Skeletal muscle cell (primary cell): Measurements from ENCODE around the gene IL1RAPL2.
"Not testable (repeated sequence)": the region's sequence is repeated elsewhere in the genome, so short reads cannot be mapped to it uniquely, and the experiment has no call there.

ENCODE experiments used
- DNase-seq: peaks from one replicate; pipeline ENCODE4 v3.0.0-alpha.2; 2010; ENCODE audit warnings: low read depth
- H3K4me3 ChIP-seq: 2 replicates; pipeline ENCODE4 v1.5.1; 2011; ENCODE audit warnings: low read depth, mild to moderate bottlenecking, control low read depth, low read length, moderate library complexity

The IL1RAPL2 gene

DNA sequence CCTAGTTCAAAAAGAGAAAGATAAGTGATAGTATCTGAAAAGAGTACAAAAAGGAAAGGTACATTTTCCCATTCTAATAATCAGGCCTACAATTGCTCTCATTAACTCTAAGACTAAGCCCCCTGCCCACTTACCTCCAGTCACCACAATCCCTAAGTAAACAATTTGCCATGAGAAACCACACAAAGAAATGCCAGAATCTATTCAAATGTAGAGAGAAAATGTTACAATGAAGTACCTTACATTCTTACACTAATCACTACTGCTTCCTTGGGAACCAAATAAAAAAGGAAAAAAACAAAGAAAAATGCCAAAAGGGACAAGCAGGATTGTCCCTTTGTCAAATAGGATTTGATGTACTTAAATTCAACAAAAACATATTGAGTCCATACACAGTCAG is 1068.2 kb downstream of the IL1RAPL2 start:
- no peak overlapping the region for H3K4me3 ChIP-seq
- no peak for DNase-seq

DNA sequence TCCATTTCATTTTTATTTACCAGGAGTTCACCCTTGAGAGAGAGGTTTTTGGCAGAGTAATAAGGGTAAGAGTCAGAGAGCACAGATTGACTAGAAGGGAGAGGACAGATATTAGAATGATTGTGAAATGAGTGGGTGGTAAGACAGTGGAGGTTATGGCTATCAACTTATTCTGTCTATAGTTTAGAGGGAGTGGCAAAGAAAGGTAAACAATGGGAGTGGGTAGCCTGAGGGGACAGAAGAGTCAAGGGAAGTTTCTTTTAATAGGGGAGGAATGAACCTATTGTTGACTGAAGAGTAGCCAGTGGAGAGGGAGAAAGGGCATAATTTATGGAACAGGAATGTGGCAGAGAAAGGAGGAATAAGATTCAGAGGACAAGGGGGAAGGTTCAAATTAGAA is 1069.8 kb downstream of the IL1RAPL2 start:
- DNase-seq, result no peak
- H3K4me3 ChIP-seq, result no peak overlapping the region

DNA sequence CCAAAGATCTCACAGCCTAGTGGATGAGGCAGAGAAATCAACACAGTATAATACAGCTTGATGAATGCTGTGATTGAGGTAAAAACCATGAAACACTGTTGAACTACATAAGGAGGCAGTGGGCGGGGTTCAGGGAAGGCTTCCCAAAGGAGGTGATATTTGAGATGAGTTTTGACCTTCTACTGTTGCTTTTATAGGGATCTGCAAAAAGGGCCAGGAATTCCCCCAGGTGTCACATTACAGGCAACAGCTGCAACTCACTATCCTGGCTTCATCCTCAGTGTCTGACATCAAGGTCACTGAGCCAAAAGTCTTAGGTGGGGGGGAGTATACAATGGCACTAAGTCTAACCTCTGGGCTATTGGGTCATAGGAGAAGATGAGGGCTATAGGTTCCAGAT is 1070.7 kb downstream of the IL1RAPL2 start:
- no peak overlapping the region for H3K4me3 ChIP-seq
- no peak for DNase-seq

DNA sequence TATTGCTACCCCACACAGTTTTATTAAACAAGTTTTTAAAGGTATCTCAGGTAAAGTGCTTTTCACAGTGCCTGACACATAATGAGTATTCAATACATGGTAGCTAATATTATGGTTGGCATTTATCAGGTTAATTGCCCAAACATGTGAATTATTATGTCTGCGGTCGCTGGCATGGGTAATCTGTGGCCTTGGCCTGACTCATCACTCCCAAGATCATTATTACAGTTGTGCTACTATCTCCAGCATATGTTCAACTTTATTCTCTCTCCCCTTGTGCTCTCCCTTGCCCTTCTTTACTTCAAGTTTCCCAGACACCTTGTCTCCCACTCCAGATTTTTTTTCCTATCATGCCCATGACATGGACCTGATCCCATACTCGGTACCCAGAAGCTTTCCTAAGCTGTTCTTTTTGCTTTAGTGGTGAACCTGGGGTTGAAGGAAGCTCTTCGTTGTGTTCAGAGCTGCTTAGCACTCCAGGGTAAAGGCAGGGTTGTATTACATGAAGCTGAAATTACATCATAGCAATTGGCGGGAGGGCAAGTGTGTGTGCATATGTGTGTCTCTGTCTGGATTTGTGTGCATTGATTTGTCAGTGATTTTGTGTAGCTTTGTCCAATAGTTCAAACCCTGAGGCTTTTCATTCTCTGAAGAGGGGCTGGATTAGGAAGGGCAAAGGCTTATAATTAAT is 1079.8 kb downstream of the IL1RAPL2 start:
- no peak for DNase-seq

DNA sequence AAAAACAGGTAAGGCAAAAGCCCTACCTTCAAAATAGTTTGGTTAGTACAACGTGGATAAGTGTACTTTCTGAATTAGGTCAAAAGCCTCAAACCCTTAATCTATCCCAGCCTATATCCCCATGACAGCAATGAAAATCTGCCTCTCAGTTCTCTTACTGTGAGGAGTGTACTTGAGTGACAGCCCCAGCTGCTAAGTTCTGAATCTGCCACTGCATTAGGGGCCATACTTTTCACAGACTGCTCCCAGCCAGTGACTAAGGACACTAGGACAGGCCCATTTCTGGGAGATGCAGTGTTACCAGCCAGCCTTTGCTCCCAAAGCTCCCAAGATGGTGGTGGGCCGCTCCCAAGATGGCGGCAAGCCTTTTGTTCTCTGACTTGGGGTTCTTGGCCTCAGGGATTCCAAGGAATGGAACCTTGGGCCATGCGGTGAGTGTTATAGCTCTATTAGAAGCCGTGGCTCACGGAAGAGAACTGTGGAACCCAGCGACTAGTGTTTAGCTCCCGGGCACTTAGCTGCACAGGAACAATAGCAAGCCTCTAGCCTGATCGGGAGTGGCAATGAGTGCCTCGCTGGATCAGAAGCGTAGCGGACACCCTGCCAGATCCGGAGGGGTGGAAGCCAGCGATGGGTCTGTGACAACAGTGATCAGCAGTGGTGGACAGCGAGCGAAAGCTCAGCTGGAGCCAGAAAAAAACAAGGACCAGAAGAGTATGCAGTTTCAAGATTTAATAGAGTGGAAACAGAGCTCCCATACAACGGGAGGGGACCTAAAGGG is 1080.8 kb downstream of the IL1RAPL2 start:
- DNase-seq, result no peak
- H3K4me3 ChIP-seq, result no peak overlapping the region

More for the DNA sequence above, 1079.8 kb downstream of the IL1RAPL2 start:
- H3K4me3 ChIP-seq, result no peak overlapping the region

DNA sequence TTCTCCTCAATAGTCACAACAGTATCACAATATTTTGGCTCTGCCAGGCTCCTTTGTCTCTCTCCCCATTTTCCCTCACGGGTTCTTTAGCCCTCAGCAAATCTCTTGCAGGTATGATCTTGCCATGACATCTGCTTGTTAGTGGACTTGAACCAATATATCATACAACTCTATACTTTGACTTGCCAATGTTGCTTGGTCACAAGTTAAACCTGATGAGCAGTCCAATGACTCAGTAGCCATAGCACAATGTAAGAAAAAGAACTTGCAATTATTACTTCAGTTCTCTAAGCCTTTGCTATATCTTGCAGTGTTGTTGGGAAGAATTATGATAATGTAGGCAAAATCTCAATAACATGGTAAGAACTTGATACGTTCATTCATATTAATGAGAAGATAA is 1081.8 kb downstream of the IL1RAPL2 start:
- no peak overlapping the region for H3K4me3 ChIP-seq
- no peak for DNase-seq

DNA sequence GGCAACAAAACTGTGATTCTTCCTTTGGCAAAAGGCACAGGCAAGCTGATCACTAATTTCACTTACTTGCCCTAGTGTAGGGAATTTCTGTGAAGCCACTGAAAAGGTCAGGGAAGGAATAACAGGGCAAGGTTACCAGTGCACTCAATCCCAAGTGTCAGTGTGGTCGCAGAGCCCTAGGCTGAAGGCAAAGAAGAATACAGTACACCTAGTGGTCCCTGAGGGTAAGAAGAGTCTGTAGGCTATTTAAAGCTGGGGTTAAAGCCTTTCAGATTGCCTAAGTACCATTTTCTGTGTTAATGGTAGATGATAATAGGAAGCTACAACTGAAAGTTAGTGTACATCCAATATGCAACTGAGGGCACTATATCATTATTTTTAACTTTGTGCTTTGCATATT is 1082.7 kb downstream of the IL1RAPL2 start:
- no peak overlapping the region for H3K4me3 ChIP-seq
- no peak for DNase-seq

DNA sequence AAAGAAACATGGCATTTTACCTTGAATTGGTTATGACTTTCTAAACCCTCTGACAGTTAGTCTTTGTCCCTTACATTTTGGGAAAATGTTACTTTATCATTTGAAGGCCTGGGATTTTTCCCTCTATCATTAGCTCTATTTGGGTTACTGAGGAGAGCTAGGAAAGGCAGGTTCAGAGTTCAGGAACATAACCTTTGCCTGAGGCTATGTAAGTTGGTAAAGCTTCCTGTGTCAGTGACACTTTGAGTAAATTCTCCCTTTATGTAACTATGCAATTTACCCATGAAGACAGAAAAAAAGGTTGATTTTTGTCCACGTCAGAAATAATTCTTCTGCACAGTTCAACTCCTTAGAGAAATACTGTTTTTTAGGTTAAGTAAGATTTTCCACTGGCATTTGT is 1084.6 kb downstream of the IL1RAPL2 start:
- H3K4me3 ChIP-seq, result no peak overlapping the region
- DNase-seq, result no peak

DNA sequence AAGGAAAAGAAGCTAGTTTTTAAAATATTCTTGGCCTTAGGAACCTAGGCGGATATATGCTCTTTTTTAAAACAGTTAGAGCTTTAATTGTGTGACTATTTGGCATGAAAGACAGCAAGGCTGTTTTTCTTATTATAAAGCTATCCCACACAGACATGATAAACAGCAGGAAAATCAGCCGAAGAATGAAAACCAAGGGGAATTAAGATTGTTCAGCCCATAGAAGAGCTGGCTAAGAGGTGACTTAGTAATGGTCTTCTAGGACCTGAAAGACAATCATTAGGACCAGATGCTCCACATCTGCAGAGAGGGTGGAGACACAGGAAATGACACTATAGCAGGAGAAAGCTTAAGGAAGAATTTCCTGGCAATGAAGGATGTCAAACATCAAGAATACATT is 1085.0 kb downstream of the IL1RAPL2 start:
- H3K4me3 ChIP-seq, result no peak overlapping the region
- DNase-seq, result no peak

DNA sequence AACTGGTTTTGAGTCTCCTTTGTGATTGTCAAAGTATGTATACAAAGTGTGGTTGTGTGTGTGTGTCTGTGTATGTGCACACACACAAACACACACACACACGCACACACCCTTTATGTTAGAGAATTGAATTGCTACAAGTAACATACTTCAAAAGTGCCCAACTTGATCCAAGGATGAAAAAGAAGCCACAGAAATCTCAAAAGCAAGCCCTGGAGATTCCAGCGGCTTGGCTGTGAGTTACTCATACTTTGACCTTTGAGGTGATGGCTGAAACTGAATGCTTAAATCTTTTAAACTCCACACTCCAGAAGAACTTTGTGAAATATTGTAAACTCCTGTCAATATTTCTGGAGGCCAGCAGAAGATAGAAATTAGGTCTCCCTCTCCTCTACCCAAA is 1087.9 kb downstream of the IL1RAPL2 start:
- DNase-seq, result no peak
- H3K4me3 ChIP-seq, result no peak overlapping the region

DNA sequence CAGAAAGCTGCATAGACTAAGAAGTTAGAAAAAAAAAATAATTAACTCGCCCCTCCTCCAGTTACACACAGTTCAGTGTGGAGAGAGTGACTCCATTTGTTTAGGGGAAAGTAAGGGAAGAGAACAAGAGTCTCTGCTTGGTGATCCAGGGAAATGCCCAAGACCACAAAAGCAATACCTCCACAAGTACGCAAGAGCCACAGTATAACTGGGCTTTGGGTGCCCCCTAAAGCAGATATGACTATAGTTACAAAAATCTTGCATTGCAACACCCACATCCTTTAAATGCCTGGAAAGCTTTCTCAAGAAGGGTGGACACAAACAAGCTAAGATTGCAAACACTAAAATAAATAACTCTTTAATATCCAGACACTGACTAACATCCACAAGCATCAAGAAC is 1092.1 kb downstream of the IL1RAPL2 start:
- no peak overlapping the region for H3K4me3 ChIP-seq
- DNase-seq, result no peak

DNA sequence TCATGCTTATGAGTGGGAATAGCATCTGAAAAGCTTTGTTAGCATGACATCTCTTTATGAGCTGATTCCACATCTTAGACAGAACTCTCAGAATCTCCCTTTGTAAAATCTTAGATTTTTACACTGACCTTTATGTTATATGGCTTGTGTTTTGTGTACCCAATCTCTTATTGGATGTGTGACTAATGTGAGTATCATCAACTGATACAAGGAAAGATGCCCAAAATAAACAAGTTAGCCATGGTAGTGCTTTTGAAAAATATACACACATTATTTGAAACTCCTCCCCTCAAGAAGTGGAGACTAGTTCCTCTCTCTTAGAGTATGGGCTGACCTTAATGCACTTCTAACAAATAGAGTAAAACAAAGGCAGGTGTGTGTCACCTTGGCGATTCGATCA is 1096.2 kb downstream of the IL1RAPL2 start:
- DNase-seq, result no peak
- H3K4me3 ChIP-seq, result no peak overlapping the region

DNA sequence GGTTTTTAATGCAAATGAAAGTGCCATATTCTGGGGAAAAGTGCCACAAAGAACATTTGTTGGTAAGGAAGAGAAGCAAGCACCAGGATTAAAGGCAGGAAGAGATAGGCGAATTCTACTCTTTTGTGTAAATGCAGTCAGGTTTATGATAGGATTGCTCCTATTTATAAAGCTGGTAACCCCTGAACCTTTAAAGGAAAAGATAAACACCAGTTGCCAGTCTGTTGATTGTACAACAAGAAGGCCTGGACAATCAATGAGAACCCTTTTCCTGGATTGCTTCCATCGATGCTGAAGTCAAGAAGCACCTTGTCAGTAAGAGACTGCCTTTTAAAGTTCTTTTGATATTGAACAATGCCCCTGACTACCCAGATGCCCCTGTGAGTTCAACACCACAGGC is 1098.2 kb downstream of the IL1RAPL2 start:
- H3K4me3 ChIP-seq, result no peak overlapping the region
- DNase-seq, result no peak

DNA sequence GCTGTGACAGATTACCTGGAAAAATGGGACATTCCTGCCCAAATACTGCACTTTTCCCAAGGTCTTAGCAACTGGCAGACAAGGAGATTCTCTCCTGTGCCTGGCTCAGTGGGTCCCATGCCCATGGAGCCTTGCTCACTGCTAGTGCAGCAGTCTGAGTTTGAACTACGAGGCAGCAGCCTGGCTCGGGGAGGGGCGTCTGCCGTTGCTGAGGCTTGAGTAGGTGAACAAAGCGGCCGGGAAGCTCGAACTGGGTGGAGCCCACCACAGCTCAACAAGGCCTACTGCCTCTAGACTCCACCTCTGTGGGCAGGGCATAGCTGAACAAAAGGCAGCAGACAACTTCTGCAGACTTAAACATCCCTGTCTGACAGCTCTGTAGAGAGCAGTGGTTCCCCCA is 1118.3 kb downstream of the IL1RAPL2 start:
- DNase-seq, H3K4me3 ChIP-seq: not testable (repeated sequence)

DNA sequence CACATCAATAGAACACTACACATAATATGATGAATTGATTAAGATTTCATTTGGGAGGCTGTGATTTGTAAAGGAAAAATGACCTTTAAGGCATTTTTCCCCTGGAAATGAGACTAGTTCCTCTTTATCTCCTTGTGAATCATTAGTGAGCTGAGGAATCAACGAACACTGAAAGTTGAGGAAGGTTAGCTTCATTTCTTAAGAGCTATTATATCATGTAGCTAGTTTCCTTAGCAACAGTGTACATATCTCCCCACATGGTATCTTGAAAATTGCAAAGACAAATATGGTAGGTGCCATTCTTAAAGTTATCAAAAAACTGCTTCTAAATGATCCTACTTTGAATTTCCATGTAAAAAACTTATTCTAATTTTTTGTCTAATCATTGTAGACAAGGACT is 1128.8 kb downstream of the IL1RAPL2 start:
- DNase-seq, result no peak
- no peak overlapping the region for H3K4me3 ChIP-seq

DNA sequence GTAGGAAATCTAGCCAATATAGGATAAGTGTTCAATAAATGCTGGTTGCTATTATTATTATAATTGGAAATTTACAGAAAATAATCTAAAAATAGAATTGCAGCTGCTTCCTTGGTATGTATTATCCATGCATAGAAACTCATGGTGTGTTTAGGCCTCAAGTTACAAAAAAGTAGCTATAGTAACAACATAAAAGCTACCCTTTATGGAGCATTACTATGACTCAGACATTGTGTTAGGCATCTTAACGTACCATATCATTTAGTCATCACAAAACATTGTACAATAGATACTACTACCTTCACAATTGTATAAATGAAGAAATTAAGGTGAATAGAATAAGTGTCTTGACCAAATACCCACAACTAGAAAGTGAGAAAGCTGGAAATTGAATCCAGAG is 1129.5 kb downstream of the IL1RAPL2 start:
- no peak overlapping the region for H3K4me3 ChIP-seq
- peak; percentile 50 for DNase-seq

DNA sequence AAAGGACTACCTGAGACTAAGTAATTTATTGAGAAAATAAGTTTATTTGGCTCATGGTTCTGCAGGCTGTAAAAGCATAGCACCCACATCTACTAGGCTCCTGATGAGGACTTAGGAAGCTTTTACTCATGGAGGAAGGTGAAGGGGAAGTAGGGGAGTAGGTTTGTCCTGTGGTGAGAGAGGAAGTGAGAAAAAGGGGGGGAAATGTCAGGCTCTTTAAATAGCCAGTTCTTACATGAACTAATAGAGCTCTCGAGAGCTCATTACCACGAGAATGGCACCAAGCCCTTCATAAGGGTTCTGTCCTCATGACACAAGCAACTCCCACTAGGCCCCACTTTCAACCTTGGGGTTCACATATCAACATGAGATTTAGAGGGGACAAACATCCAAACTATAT is 1130.9 kb downstream of the IL1RAPL2 start:
- no peak for DNase-seq
- no peak overlapping the region for H3K4me3 ChIP-seq

DNA sequence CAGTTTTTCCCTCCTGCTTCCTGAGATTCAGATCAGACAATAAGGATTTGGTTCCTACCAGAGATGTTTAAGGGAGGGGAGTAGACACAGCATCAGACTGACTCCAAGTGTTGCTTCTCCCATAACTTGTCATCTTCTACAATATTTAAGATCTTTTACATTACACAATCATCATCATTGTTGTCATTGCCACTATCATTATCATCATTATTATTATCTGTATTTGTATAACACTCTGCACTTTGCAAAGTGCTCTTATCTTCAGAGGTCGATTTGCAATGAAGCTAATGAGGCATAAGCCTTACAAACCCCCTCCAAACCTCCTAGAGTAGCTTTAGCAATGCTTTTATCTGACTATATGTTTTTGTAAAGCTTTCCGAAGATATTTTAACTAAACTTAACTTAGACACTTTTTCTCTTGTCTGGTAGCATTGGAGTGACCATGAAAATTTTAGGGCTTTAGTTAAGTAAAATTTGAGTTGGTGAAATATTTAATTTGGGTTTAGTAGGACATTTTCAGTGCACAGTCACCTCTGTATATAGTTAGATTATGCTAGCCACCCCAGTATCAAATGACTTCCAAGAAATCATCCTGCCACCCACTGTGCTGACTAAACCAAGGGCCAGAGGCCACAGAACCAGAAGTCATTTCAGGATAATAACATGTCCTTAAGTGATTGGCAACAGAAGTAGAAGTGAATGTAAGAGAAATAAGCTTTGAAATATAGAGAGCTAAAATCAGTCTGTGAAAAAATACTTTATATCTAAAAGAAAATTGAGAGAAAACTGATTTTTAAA is 1132.2 kb downstream of the IL1RAPL2 start:
- H3K4me3 ChIP-seq, result no peak overlapping the region
- peak; percentile 24 for DNase-seq

DNA sequence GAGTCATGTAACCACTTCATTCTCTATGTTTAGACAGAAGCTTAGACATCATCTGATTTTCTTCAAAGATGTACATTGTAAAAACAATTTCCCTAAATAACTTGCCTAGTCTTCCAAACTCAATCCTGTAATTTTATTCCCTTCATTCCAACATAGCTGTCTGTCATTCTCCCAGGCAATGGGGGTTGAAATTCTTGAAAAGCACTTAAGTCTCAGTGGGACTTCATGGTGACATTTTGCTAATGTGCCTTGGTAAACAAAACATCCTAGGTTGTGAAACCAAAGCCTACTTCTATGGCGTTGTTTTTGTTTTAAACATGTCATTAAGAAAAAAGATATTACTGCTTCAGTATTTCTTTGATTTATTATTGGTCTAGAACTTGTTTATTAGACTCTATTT is 1134.3 kb downstream of the IL1RAPL2 start:
- DNase-seq, result no peak
- H3K4me3 ChIP-seq, result no peak overlapping the region

DNA sequence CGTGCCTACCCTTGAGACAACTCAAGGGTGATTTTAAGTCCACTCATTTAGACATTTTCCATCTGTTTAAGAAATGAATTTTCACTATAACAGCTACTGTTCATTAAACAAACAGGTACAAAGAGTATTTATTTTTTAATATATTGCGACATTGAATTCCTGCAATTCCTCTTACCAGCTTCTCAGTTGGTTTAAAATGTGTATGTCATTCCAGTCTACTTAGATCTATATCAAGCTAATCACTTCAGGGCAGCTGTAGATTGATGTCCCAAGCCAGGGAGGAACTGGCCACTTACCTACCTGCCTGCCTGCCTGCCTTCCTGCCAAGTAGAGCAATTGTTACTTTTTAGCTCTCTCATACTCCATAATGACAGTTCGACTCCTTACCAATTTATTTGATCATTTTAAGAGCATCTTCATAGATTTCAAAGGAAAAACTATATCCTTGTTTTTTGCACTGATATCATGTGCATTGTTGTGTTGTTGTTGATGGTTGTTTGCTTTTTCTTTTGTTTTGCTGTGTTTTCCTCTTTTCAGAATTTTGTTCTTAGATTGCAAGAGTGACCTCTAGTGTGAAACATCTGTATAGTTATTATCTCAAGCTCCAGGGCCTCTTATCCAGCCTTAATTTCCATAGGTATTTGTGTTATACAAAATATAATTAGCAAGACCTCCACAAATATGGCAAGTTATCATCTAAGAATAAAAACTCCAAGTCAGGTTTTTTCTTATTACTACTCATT is 1135.5 kb downstream of the IL1RAPL2 start:
- no peak overlapping the region for H3K4me3 ChIP-seq
- no peak for DNase-seq
